CD14-positive monocyte (primary cell): ENCODE measurements around the gene CBX3. TPM values are rescaled to one million over a fixed set of nuclear protein-coding genes. Genes with fewer than 3 reads are reported as not detected.

Experiments
- DNase-seq, 3 donors: peaks; one replicate each; pipeline ENCODE4 v3.0.0-alpha.2; 2011 to 2022
- H2AFZ ChIP-seq: 2 replicates; pipeline ENCODE4 v1.6.0; 2012; ENCODE audit warnings: mild to moderate bottlenecking, low read depth, low read length, inconsistent platforms; ENCODE audit not compliant: insufficient read depth, poor library complexity, severe bottlenecking
- H3K27ac ChIP-seq, 2 donors: 1 replicate in 1 of 2; 2 replicates in 1 of 2; pipeline ENCODE4 v1.5.1; 2012 to 2013; ENCODE audit warnings: low read length in 2 of 2, control low read depth in 1 of 2, inconsistent platforms in 1 of 2, low read depth in 1 of 2, mild to moderate bottlenecking in 1 of 2
- H3K27me3 ChIP-seq, 2 donors: one replicate each; pipeline versions ENCODE4 v1.6.0 to v1.6.1; 2011 to 2013; ENCODE audit warnings: low read length in 2 of 2; ENCODE audit not compliant: control insufficient read depth in 2 of 2, insufficient read depth in 2 of 2
- H3K36me3 ChIP-seq, 2 donors: replicated peaks in 1 of 2; 1 replicate in 1 of 2; 2 replicates in 1 of 2; pipeline versions ENCODE4 v1.5.1 to v1.6.1; 2012 to 2013; ENCODE audit warnings: low read length in 2 of 2, control low read depth in 1 of 2, inconsistent platforms in 1 of 2, mild to moderate bottlenecking in 1 of 2; ENCODE audit not compliant: insufficient read depth in 2 of 2, control insufficient read depth in 1 of 2
- H3K4me1 ChIP-seq, 2 donors: 1 replicate in 1 of 2; 2 replicates in 1 of 2; pipeline versions ENCODE4 v1.5.1 to v1.6.1; 2012 to 2013; ENCODE audit warnings: low read length in 2 of 2, control low read depth in 1 of 2, inconsistent platforms in 1 of 2, mild to moderate bottlenecking in 1 of 2, moderate library complexity in 1 of 2; ENCODE audit not compliant: insufficient read depth in 2 of 2, control insufficient read depth in 1 of 2
- H3K4me2 ChIP-seq: replicated peaks from 2 replicates; pipeline ENCODE3; 2012; ENCODE audit warnings: low read length, moderate library complexity, mild to moderate bottlenecking; ENCODE audit not compliant: poor library complexity, severe bottlenecking; ENCODE audit errors: extremely low read depth
- H3K4me3 ChIP-seq, 3 experiments: fragments of 200-600 bp in 1 of 3; sonication (generic) in 1 of 3; replicated peaks in 1 of 3; 1 replicate in 2 of 3; 2 replicates in 1 of 3; pipeline ENCODE4 v1.5.1; 2011 to 2013; ENCODE audit warnings: low read length in 3 of 3, mild to moderate bottlenecking in 3 of 3, control low read depth in 2 of 3, low read depth in 2 of 3, inconsistent platforms in 1 of 3, moderate library complexity in 1 of 3
- H3K79me2 ChIP-seq: 2 replicates; pipeline ENCODE4 v1.6.0; 2012; ENCODE audit warnings: mild to moderate bottlenecking, control low read depth, inconsistent platforms, low read length, moderate library complexity; ENCODE audit not compliant: insufficient read depth
- H3K9ac ChIP-seq: 2 replicates; pipeline ENCODE4 v1.6.0; 2017; ENCODE audit warnings: low read length, mild to moderate bottlenecking; ENCODE audit not compliant: insufficient read depth, poor library complexity, severe bottlenecking
- H3K9me3 ChIP-seq, 2 donors: replicated peaks in 1 of 2; 1 replicate in 1 of 2; 2 replicates in 1 of 2; pipeline versions ENCODE4 v1.5.1 to v1.6.1; 2012 to 2013; ENCODE audit warnings: low read length in 2 of 2, control low read depth in 1 of 2; ENCODE audit not compliant: control insufficient read depth in 1 of 2, insufficient read depth in 1 of 2
- H4K20me1 ChIP-seq: 2 replicates; pipeline ENCODE4 v1.6.0; 2012; ENCODE audit warnings: mild to moderate bottlenecking, low read length, control low read depth, moderate library complexity; ENCODE audit not compliant: insufficient read depth
- H3K27ac Mint-ChIP-seq, 7 donors: one replicate each; pipeline ENCODE4 v1.8.0; 2020; ENCODE audit warnings: mild to moderate bottlenecking in 7 of 7, mixed read lengths in 7 of 7, moderate library complexity in 6 of 7, inconsistent platforms in 2 of 7
- H3K27me3 Mint-ChIP-seq, 3 donors: one replicate each; pipeline ENCODE4 v1.8.0; 2021 to 2022; ENCODE audit warnings: low read depth in 3 of 3, mild to moderate bottlenecking in 3 of 3, mixed read lengths in 3 of 3, moderate library complexity in 3 of 3, inconsistent platforms in 1 of 3
- H3K36me3 Mint-ChIP-seq, 2 donors: one replicate each; pipeline ENCODE4 v1.8.0; 2020; ENCODE audit warnings: mixed read lengths in 2 of 2, inconsistent platforms in 1 of 2, mild to moderate bottlenecking in 1 of 2
- H3K4me1 Mint-ChIP-seq: one replicate; pipeline ENCODE4 v1.8.0; 2020; ENCODE audit warnings: mild to moderate bottlenecking, mixed read lengths
- H3K4me3 Mint-ChIP-seq, 2 donors: one replicate each; pipeline ENCODE4 v1.8.0; 2020; ENCODE audit warnings: mild to moderate bottlenecking in 2 of 2, mixed read lengths in 2 of 2, moderate library complexity in 1 of 2
- H3K9me3 Mint-ChIP-seq, 7 donors: one replicate each; pipeline ENCODE4 v1.8.0; 2020 to 2022; ENCODE audit warnings: mixed read lengths in 7 of 7, mild to moderate bottlenecking in 6 of 7, moderate library complexity in 6 of 7, inconsistent platforms in 2 of 7
- CTCF ChIP-seq: fragments of 200-600 bp; IDR thresholded peaks from one replicate; pipeline ENCODE4 v1.8.0; 2022; ENCODE audit warnings: antibody characterized with exemption, mild to moderate bottlenecking
- WGBS: methylation state at CpG from one replicate; pipeline ENCODE4 v1.1.5; 2013; ENCODE audit warnings: missing lambda C conversion rate; ENCODE audit not compliant: insufficient coverage; 5-methylcytosine and 5-hydroxymethylcytosine counted together
- intact Hi-C, 2 donors: fragments of 100-400 bp; cut with micrococcal nuclease; formaldehyde crosslinking; loops; one replicate each; pipeline versions ENCODE4 v1.15.0 to v1.15.1; 2023
- polyA plus RNA-seq, 3 donors: library from polyadenylated mRNA; depleted of rRNA in 1 of 3; unstranded in 2 of 3; stranded (reverse) in 1 of 3; fragments of 300-500 nt in 2 of 3; fragments of >200 nt in 1 of 3; fragmentation: Illumina TruSeq in 2 of 3; gene quantifications; 1 replicate in 2 of 3; 2 replicates in 1 of 3; pipeline ENCODE4 v1.2.3, GENCODE V29; 2012 to 2021

The CBX3 gene
- polyA plus RNA-seq, 3 donors: 48.1 to 78.1 (median 63.7) TPM

- Mint-ChIP-seq H3K4me3 (no peak overlapping the region), H3K36me3 (peaks cover 2 to 9% of the 10 kb centered on the region in 2 donors), H3K27me3 (peaks cover 0 to 4% (median 2%) of the 10 kb centered on the region in 3 donors), H3K27ac (no peak overlapping the region), H3K4me1 (peaks cover 10% of the 10 kb centered on the region), H3K9me3 (peaks cover 0 to 4% (median 0%) of the 10 kb centered on the region in 7 donors)
- no peak for TF ChIP-seq CTCF
- intact Hi-C loops: no loop called here
- no peaks in the 10 kb centered on the region for H3K9me3 ChIP-seq
- H3K9ac ChIP-seq: no peak overlapping the region
- WGBS: 51% methylated on average over 2 of the region's 3 CpGs
- H3K79me2 ChIP-seq: no peaks in the 10 kb centered on the region
- H4K20me1 ChIP-seq: peaks cover 3% of the 10 kb centered on the region
- no peak for DNase-seq
- no peak overlapping the region for H3K4me3 ChIP-seq
- H3K36me3 ChIP-seq: peaks cover 0 to 3% of the 10 kb centered on the region in 2 donors
- H3K4me2 ChIP-seq: no peak overlapping the region
- no peak overlapping the region for H2AFZ ChIP-seq
- no peak overlapping the region for H3K27ac ChIP-seq
- H3K27me3 ChIP-seq: no peaks in the 10 kb centered on the region
- peaks cover 0 to 6% of the 10 kb centered on the region in 2 donors for H3K4me1 ChIP-seq
These were observed 32.3 kb upstream of the CBX3 start for GRCh38 chr7:26169271-26169670.

GRCh38 chr7:26170663-26171062 is 30.9 kb upstream of the CBX3 start:
- no peak overlapping the region for H3K4me3 ChIP-seq
- Mint-ChIP-seq H3K9me3 (peaks cover 0 to 4% (median 0%) of the 10 kb centered on the region in 7 donors), H3K4me3 (no peak overlapping the region), H3K27ac (no peak overlapping the region), H3K36me3 (peaks cover 2 to 9% of the 10 kb centered on the region in 2 donors), H3K27me3 (peaks cover 0 to 2% (median 0%) of the 10 kb centered on the region in 3 donors), H3K4me1 (peaks cover 8% of the 10 kb centered on the region)
- H3K9ac ChIP-seq: no peak overlapping the region
- no peak for TF ChIP-seq CTCF
- H2AFZ ChIP-seq: no peak overlapping the region
- no peak overlapping the region for H3K27ac ChIP-seq
- peaks cover 0 to 6% of the 10 kb centered on the region in 2 donors for H3K4me1 ChIP-seq
- H3K27me3 ChIP-seq: no peaks in the 10 kb centered on the region
- intact Hi-C loops: no loop called here
- H3K36me3 ChIP-seq: peaks cover 0 to 3% of the 10 kb centered on the region in 2 donors
- peaks cover 3% of the 10 kb centered on the region for H4K20me1 ChIP-seq
- WGBS: no CpG with 5 or more reads among the region's 1 CpG
- no peaks in the 10 kb centered on the region for H3K79me2 ChIP-seq
- no peak for DNase-seq
- no peaks in the 10 kb centered on the region for H3K9me3 ChIP-seq
- no peak overlapping the region for H3K4me2 ChIP-seq
